Ovary (tissue), 3 donors: ENCODE measurements around the gene FRMD5.
"Not testable (repeated sequence)": the region's sequence is repeated elsewhere in the genome, so short reads cannot be mapped to it uniquely, and the experiment has no call there.

Experiments
- POLR2A ChIP-seq: fragments of 450-650 bp; IDR thresholded peaks from one replicate; pipeline ENCODE4 v1.6.1; 2017; ENCODE audit warnings: antibody characterized with exemption, mild to moderate bottlenecking, moderate library complexity
- TF ChIP-seq, protein P1 (sequence below), 3 donors: fragments of 450-650 bp in 2 of 3; fragments of 200-600 bp in 1 of 3; IDR thresholded peaks; one replicate each; pipeline versions ENCODE4 v1.5.1 to v1.8.0; 2016 to 2022; ENCODE audit warnings: antibody characterized with exemption in 3 of 3, mild to moderate bottlenecking in 1 of 3
- donor health status: DM: no; HTN: no; CAD: no.

DNA sequence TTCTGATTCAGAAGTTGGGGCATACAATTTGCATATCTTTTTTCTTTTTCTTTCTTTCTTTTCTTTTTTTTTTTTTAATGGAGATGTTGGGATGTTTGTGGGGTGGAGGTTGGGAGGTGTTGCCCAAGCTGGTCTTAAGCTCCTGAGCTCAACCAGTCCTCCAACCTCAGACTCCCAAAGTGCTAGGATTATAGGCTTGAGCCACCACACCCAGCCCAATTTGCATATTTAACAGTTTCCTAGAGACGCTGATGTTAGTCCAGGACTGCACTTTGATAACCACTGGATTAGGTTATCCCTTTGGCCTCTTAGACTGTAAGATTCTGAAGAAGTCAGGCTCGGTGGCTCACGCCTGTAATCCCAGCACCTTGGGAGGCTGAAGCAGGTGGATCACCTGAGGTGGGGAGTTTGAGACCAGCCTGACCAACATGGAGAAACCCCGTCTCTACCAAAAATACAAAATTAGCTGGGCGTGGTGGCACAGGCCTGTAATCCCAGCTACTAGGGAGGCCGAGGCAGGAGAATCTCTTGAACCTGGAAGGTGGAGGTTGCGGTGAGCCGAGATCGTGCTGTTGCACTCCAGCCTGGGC lies 365.0 kb downstream of the FRMD5 start:
- TF ChIP-seq, protein P1, sequence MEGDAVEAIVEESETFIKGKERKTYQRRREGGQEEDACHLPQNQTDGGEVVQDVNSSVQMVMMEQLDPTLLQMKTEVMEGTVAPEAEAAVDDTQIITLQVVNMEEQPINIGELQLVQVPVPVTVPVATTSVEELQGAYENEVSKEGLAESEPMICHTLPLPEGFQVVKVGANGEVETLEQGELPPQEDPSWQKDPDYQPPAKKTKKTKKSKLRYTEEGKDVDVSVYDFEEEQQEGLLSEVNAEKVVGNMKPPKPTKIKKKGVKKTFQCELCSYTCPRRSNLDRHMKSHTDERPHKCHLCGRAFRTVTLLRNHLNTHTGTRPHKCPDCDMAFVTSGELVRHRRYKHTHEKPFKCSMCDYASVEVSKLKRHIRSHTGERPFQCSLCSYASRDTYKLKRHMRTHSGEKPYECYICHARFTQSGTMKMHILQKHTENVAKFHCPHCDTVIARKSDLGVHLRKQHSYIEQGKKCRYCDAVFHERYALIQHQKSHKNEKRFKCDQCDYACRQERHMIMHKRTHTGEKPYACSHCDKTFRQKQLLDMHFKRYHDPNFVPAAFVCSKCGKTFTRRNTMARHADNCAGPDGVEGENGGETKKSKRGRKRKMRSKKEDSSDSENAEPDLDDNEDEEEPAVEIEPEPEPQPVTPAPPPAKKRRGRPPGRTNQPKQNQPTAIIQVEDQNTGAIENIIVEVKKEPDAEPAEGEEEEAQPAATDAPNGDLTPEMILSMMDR (IDR thresholded peaks at IDR 0.05), result not testable (repeated sequence)
- not testable (repeated sequence) for TF ChIP-seq POLR2A
